MG63 (cell line): ENCODE data around the gene SYT15. TPM values are rescaled to one million over a fixed set of nuclear protein-coding genes. Genes with fewer than 3 reads are reported as not detected.
"Not testable (repeated sequence)": the region's sequence is repeated elsewhere in the genome, so short reads cannot be mapped to it uniquely, and the experiment has no call there.

Experiments used
- DNase-seq: peaks from one replicate; pipeline ENCODE4 v3.0.0-alpha.2; 2020
- H3K27me3 ChIP-seq: fragments of 250-450 bp; sonication (Bioruptor Pico); 2 replicates; pipeline ENCODE4 v1.5.1; 2020; ENCODE audit warnings: mild to moderate bottlenecking, moderate library complexity
- H3K36me3 ChIP-seq: fragments of 250-450 bp; sonication (Bioruptor Pico); 2 replicates; pipeline ENCODE4 v1.5.1; 2020; ENCODE audit warnings: mild to moderate bottlenecking, moderate library complexity
- H3K4me3 ChIP-seq: fragments of 250-450 bp; sonication (Bioruptor Pico); 2 replicates; pipeline ENCODE4 v1.5.1; 2020; ENCODE audit warnings: mild to moderate bottlenecking, moderate library complexity
- H3K9me3 ChIP-seq: fragments of 250-450 bp; sonication (Bioruptor Pico); 2 replicates; pipeline ENCODE4 v1.5.1; 2020; ENCODE audit warnings: mild to moderate bottlenecking, moderate library complexity
- total RNA-seq: library from RNA; depleted of rRNA; stranded (reverse); fragments of >200 nt; shearing (Covaris generic); gene quantifications from 2 replicates; pipeline ENCODE4 v1.2.3, GENCODE V29; 2014; ENCODE audit warnings: low replicate concordance

Gene SYT15
- total RNA-seq, 1 experiment from 2014 or later, result not detected

- not testable (repeated sequence) for H3K36me3 ChIP-seq, DNase-seq, H3K4me3 ChIP-seq, H3K9me3 ChIP-seq, H3K27me3 ChIP-seq
Measured at GRCh38 chr10:46570655-46571054, 8.3 kb upstream of the SYT15 start.

- H3K36me3 ChIP-seq, DNase-seq, H3K27me3 ChIP-seq, H3K4me3 ChIP-seq, H3K9me3 ChIP-seq: not testable (repeated sequence)
Measured at GRCh38 chr10:46572765-46573164, 6.2 kb upstream of the SYT15 start.

GRCh38 chr10:46573314-46573713 is 5.6 kb upstream of the SYT15 start:
- peak; percentile 44 for DNase-seq
- H3K4me3 ChIP-seq, H3K9me3 ChIP-seq, H3K36me3 ChIP-seq, H3K27me3 ChIP-seq: not testable (repeated sequence)

GRCh38 chr10:46573884-46574283 is 5.0 kb upstream of the SYT15 start:
- DNase-seq, H3K9me3 ChIP-seq, H3K36me3 ChIP-seq, H3K27me3 ChIP-seq, H3K4me3 ChIP-seq: not testable (repeated sequence)

GRCh38 chr10:46577624-46578473 is 1.1 kb upstream of the SYT15 start:
- not testable (repeated sequence) for DNase-seq, H3K4me3 ChIP-seq, H3K9me3 ChIP-seq, H3K36me3 ChIP-seq, H3K27me3 ChIP-seq

- H3K36me3 ChIP-seq, H3K9me3 ChIP-seq, DNase-seq, H3K27me3 ChIP-seq, H3K4me3 ChIP-seq: not testable (repeated sequence)
Measured at GRCh38 chr10:46579378-46579777, 450 bp downstream of the SYT15 start.

- DNase-seq, H3K36me3 ChIP-seq, H3K4me3 ChIP-seq, H3K9me3 ChIP-seq, H3K27me3 ChIP-seq: not testable (repeated sequence)
Measured at GRCh38 chr10:46581997-46582396, 3.1 kb downstream of the SYT15 start.

GRCh38 chr10:46582568-46582967 is 3.6 kb downstream of the SYT15 start:
- not testable (repeated sequence) for H3K27me3 ChIP-seq, DNase-seq, H3K9me3 ChIP-seq, H3K36me3 ChIP-seq, H3K4me3 ChIP-seq

GRCh38 chr10:46584196-46584595 is 5.3 kb downstream of the SYT15 start:
- not testable (repeated sequence) for H3K27me3 ChIP-seq, DNase-seq, H3K9me3 ChIP-seq, H3K4me3 ChIP-seq, H3K36me3 ChIP-seq

GRCh38 chr10:46585246-46585645 is 6.3 kb downstream of the SYT15 start:
- H3K4me3 ChIP-seq, H3K9me3 ChIP-seq, H3K36me3 ChIP-seq, H3K27me3 ChIP-seq, DNase-seq: not testable (repeated sequence)

GRCh38 chr10:46587546-46587945 is 8.6 kb downstream of the SYT15 start:
- H3K9me3 ChIP-seq, DNase-seq, H3K36me3 ChIP-seq, H3K4me3 ChIP-seq, H3K27me3 ChIP-seq: not testable (repeated sequence)

GRCh38 chr10:46588221-46588620 is 9.3 kb downstream of the SYT15 start:
- not testable (repeated sequence) for H3K9me3 ChIP-seq, H3K27me3 ChIP-seq, DNase-seq, H3K36me3 ChIP-seq, H3K4me3 ChIP-seq

- H3K4me3 ChIP-seq, H3K9me3 ChIP-seq, H3K27me3 ChIP-seq, H3K36me3 ChIP-seq, DNase-seq: not testable (repeated sequence)
Measured at GRCh38 chr10:46589589-46589988, 10.7 kb downstream of the SYT15 start.

- H3K36me3 ChIP-seq, H3K4me3 ChIP-seq, H3K9me3 ChIP-seq, H3K27me3 ChIP-seq, DNase-seq: not testable (repeated sequence)
Measured at GRCh38 chr10:46591053-46591452, 12.1 kb downstream of the SYT15 start.

GRCh38 chr10:46593307-46593706 is 14.4 kb downstream of the SYT15 start:
- DNase-seq, H3K27me3 ChIP-seq, H3K4me3 ChIP-seq, H3K36me3 ChIP-seq, H3K9me3 ChIP-seq: not testable (repeated sequence)

- not testable (repeated sequence) for DNase-seq, H3K4me3 ChIP-seq, H3K9me3 ChIP-seq, H3K27me3 ChIP-seq, H3K36me3 ChIP-seq
Measured at GRCh38 chr10:46594453-46595063, 15.6 kb downstream of the SYT15 start.

GRCh38 chr10:46596570-46596969 is 17.6 kb downstream of the SYT15 start:
- H3K9me3 ChIP-seq, H3K4me3 ChIP-seq, H3K27me3 ChIP-seq: not testable (repeated sequence)

GRCh38 chr10:46597616-46598246 is 18.8 kb downstream of the SYT15 start:
- H3K27me3 ChIP-seq, H3K4me3 ChIP-seq, H3K36me3 ChIP-seq, H3K9me3 ChIP-seq: not testable (repeated sequence)
- DNase-seq, result peak; percentile 33

More at GRCh38 chr10:46596570-46596969, 17.6 kb downstream of the SYT15 start:
- H3K36me3 ChIP-seq, DNase-seq: not testable (repeated sequence)
